LoVo (cell line): Measurements from ENCODE around the gene POLE3.
A peak's percentile ranks its signal among the peaks of the same experiment; 100 is the strongest.
"Not testable (repeated sequence)": the region's sequence is repeated elsewhere in the genome, so short reads cannot be mapped to it uniquely, and the experiment has no call there.

Source experiments
- DNase-seq: peaks from one replicate; pipeline ENCODE4 v3.0.0-alpha.2; 2016; ENCODE audit warnings: low spot score

The POLE3 gene

DNA sequence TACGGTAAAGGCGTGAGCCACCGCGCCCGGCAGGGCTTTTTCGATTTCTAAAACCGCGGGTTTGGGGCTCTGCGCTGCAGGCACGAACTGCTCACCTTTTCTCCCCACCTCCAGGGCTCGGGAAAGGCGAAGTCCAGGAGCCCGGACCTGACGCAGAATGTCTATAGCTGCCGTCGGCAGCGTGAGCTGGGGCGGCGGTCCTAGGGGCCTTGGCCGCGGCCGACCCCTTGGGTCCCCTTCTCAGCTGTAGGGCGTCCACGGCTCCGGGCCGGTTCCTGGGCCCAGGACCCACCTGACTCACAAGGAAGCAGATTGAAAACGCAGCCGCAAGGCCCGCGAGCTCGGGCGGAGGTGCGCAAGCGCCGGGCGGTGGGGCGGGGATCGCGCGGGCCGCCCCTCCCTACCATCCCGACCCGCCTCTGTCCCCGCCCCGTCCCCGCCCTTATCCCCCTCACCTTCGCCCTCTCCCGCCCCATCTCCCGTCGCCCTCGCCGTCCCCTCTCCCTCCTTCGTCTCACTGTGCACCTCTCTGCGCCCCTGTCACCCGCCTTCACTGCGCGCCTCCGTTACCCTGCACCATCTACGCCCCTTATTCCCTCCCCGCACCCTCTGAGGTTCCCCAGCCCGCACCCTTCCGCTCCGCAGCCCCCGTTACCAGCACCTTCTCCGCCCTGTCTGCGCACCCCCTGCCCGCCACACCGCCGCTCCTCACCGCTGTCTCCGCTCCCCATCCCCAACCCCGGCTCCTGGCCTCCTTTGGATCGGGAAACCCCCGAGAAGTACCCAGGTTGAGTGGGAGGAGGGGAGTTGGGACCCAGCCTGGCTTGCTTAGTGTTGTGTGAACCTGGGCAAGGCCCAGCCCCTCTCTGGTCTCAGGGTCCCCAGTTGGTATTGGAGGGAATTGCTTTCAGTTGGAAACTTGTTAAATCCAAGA, 33.6 kb downstream of the POLE3 start, which contains the start of gene HDHD3:
Gene HDHD3 (minus strand): TSS at position 353 of the 934 bp plus-strand sequence. CDS start 2,632 bp downstream, outside the sequence.
- DNase-seq = peak; percentile 86

- DNase-seq = peak; percentile 75
Measured at GRCh38 chr9:113375057-113376023, 35.1 kb downstream of the POLE3 start.

DNA sequence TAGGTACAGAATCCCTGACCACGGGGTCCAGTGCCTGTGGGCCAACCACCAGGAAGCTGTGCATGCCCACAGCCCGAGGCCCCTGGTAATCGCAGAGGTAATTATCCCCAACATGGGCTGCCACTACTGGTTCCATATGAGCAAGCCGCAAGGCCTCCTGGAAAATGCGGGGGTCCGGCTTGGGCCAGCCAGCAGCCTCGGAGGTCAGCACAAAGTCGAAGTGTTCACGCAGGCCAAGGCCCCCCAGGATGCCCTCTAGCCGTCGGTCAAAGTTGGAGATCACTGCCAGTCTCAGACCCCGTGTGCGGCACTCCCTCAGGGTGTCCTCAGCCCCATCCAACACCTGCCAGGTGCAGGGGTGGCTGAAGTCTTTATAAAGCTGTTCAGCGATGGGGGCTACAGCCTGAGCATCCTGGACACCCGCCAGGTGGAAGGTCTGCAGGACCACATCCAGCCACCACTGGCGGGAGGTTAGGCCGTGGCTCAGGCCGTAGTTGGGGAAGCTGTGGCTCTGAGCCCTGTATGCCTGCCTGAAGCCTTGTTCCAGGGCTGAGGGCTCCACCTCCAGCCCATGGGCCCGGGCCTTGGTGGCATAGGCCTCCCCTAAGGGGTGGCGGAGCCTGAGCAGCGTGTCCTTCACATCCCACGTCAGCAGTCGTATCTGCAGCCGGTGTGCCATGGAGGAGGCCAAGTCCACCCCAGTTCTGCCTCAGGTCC, 36.6 kb downstream of the POLE3 start:
- DNase-seq = no peak

- no peak for DNase-seq
Measured at GRCh38 chr9:113373256-113373655, 37.2 kb downstream of the POLE3 start.

- no peak for DNase-seq
Measured at GRCh38 chr9:113372059-113372458, 38.4 kb downstream of the POLE3 start.

DNA sequence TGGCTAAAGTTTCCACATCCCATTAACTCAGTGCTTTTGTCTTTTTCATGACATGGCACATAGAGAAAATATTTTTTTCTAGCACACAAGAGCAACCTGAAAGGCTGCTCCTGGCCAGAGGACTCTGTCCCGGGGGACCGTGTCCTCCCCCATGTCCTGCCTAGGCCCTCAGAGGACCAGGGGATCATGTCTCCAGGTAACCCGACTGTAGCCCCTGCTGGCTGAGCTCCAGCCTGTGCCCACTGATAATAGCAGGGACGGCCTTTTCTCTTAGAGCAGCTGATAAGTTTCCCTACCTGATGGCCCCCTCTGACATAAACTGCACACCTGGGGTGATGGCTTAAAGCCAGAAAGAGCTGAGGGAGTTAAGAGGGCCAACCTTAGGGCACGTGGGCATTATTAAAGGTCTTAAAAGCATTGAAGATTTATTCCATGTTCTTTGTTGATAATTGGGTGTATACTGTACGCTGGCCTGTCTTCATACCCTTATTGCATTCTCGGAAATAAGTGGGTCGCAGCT, 39.6 kb downstream of the POLE3 start:
- DNase-seq = no peak

- no peak for DNase-seq
Measured at GRCh38 chr9:113369855-113370140, 40.7 kb downstream of the POLE3 start.

- DNase-seq = no peak
Measured at GRCh38 chr9:113368982-113369854, 41.3 kb downstream of the POLE3 start.

GRCh38 chr9:113368348-113368981, 42.0 kb downstream of the POLE3 start:
- no peak for DNase-seq

GRCh38 chr9:113365652-113366051, 44.8 kb downstream of the POLE3 start:
- DNase-seq = not testable (repeated sequence)

GRCh38 chr9:113364951-113365350, 45.5 kb downstream of the POLE3 start:
- no peak for DNase-seq

DNA sequence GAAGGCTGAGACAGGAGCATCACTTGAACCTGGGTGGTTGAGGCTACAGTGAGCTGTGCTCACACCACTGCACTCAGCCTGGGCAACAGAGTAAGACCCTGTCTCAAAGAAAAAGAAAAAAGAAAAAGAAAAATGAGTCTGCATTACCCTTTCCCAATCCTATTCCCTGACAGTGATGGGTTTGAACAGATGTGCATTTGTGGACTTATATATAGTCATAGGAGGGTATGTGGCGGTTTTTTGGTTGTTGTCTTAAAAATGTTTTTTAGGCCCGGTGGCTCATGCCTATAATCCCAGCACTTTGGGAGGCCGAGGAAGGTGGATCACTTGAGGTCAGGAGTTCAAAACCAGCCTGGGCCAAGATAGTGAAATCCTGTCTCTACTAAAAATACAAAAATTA, 47.1 kb downstream of the POLE3 start:
- no peak for DNase-seq

DNA sequence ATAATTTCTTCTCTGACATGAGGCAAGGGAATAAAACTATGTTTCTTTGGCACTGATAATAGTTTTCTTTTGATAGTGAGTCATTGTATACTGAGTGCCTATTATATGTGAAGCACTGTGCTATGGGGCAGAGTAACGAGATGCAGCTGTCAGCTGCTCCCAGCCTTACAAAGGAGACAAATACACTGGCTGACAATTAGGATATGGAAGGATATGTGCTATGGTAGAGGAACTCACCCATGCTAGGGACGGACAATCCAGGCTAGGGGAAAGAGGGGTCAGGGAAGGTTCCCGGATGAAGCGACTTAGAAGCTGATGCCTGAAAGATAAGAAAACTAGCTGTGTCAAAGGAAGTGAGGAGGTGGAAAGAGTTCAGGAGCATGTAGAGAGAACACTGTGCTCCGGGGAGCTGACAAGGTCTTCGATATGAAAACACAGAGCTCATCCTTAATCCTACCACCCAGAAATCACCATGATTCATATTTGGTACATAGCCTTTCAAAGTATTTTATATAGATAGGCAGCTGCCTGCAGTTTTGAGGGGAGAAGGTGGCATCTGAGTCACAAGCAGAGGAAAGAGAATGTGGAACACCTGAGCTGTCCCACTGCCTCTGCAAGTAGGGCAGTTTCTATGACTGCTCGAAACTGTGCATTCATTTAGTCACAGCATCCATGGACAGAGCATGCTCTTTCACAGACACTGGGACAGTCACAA, 49.0 kb downstream of the POLE3 start:
- DNase-seq = no peak

GRCh38 chr9:113360242-113360842, 50.1 kb downstream of the POLE3 start:
- no peak for DNase-seq

GRCh38 chr9:113359385-113359784, 51.1 kb downstream of the POLE3 start:
- DNase-seq = no peak
